Liver (tissue), 3 donors: ENCODE measurements around the gene CCDC63.

Experiments
- ATF3 ChIP-seq: IDR thresholded peaks from 2 replicates; pipeline ENCODE4 v1.6.1; 2016; ENCODE audit warnings: antibody characterized with exemption
- CTCF ChIP-seq: fragments of 150-350 bp; IDR thresholded peaks from 2 replicates; pipeline ENCODE4 v1.5.1; 2017; ENCODE audit warnings: improper control_type of control experiment, low read depth, low read length; ENCODE audit not compliant: missing input control
- EGR1 ChIP-seq, 2 donors: IDR thresholded peaks; 2 replicates each; pipeline ENCODE4 v1.6.1; 2016 to 2018; ENCODE audit warnings: antibody characterized with exemption in 2 of 2, low read depth in 2 of 2
- GABPA ChIP-seq, 2 donors: IDR thresholded peaks in 1 of 2; conservative IDR thresholded peaks in 1 of 2; 2 replicates each; pipeline ENCODE4 v1.6.1; 2016; ENCODE audit warnings: antibody characterized with exemption in 2 of 2, mild to moderate bottlenecking in 1 of 2, moderate library complexity in 1 of 2
- HNF4A ChIP-seq, 2 donors: conservative IDR thresholded peaks; 2 replicates each; pipeline ENCODE4 v1.6.1; 2016; ENCODE audit warnings: antibody characterized with exemption in 2 of 2, mild to moderate bottlenecking in 2 of 2
- JUND ChIP-seq, 2 donors: IDR thresholded peaks; 2 replicates each; pipeline ENCODE4 v1.6.1; 2016; ENCODE audit warnings: antibody characterized with exemption in 2 of 2
- MAX ChIP-seq: IDR thresholded peaks from 2 replicates; pipeline ENCODE4 v1.6.1; 2016; ENCODE audit warnings: antibody characterized with exemption
- RAD21 ChIP-seq, 2 donors: IDR thresholded peaks; 2 replicates each; pipeline ENCODE4 v1.6.1; 2016; ENCODE audit warnings: antibody characterized with exemption in 2 of 2, mild to moderate bottlenecking in 2 of 2
- REST ChIP-seq: IDR thresholded peaks from 2 replicates; pipeline ENCODE4 v1.6.1; 2016; ENCODE audit warnings: antibody characterized with exemption, mild to moderate bottlenecking
- SP1 ChIP-seq: IDR thresholded peaks from 2 replicates; pipeline ENCODE4 v1.6.1; 2018; ENCODE audit warnings: antibody characterized with exemption, mild to moderate bottlenecking
- TAF1 ChIP-seq: conservative IDR thresholded peaks from 2 replicates; pipeline ENCODE4 v1.6.1; 2016; ENCODE audit warnings: antibody characterized with exemption, mild to moderate bottlenecking
- YY1 ChIP-seq: IDR thresholded peaks from 2 replicates; pipeline ENCODE4 v1.6.1; 2016; ENCODE audit warnings: antibody characterized with exemption, mild to moderate bottlenecking
- ZBTB33 ChIP-seq: IDR thresholded peaks from 2 replicates; pipeline ENCODE4 v1.6.1; 2016; ENCODE audit warnings: antibody characterized with exemption
- donor health status: healthy.
- donor health status: healthy.

- TF ChIP-seq CTCF (no peak), ATF3 (no peak), MAX (no peak), JUND (IDR thresholded peaks at IDR 0.05) (no peak), TAF1 (no peak), RAD21 (IDR thresholded peaks at IDR 0.05) (no peak), GABPA (IDR thresholded peaks at IDR 0.05 in 1 of 2, conservative IDR thresholded peaks at IDR 0.05 in 1 of 2) (no peak), REST (no peak), YY1 (no peak), HNF4A (conservative IDR thresholded peaks at IDR 0.05) (no peak), EGR1 (IDR thresholded peaks at IDR 0.05; ENCODE audit: low read depth in 2 of 2) (no peak), ZBTB33 (no peak), SP1 (no peak)
These were observed 23.0 kb downstream of the CCDC63 start for GRCh38 chr12:110869803-110870202.
